H1 (cell line): Measurements from ENCODE around the gene PRKD1. TPM values are rescaled to one million over a fixed set of nuclear protein-coding genes. Genes with fewer than 3 reads are reported as not detected.

Source experiments
- CTCF ChIA-PET: fragments of 300-600 bp; sonication (Branson Sonifier 250); formaldehyde crosslinking; loops from one replicate; lab custom pipeline; 2021; ENCODE audit not compliant: partially characterized antibody; lab: Charles Lee
- POLR2A ChIA-PET: fragments of 300-600 bp; sonication (Branson Sonifier 250); formaldehyde crosslinking; loops from one replicate; lab custom pipeline; 2021; ENCODE audit warnings: inconsistent platforms; ENCODE audit not compliant: partially characterized antibody; lab: Charles Lee
- DNase-seq, 2 experiments: peaks; one replicate each; pipeline versions ENCODE4 v3.0.0 to v3.0.0-alpha.2; 2010 to 2022; ENCODE audit warnings: low spot score in 2 of 2, low read depth in 1 of 2, mixed read lengths in 1 of 2
- FAIRE-seq: peaks from 2 replicates; lab custom pipeline; 2011; peaks lifted over from hg19 to GRCh38; lab: Jason Lieb, UNC
- H2AFZ ChIP-seq: 2 replicates; pipeline ENCODE4 v1.8.1; 2012; ENCODE audit warnings: low read length, inconsistent platforms
- H2AK5ac ChIP-seq: 2 replicates; pipeline ENCODE4 v1.6.1; 2013; ENCODE audit warnings: low read depth, low read length
- H2BK120ac ChIP-seq: replicated peaks from 2 replicates; pipeline ENCODE3; 2013; ENCODE audit warnings: low read depth, low read length, inconsistent platforms
- H2BK12ac ChIP-seq: 2 replicates; pipeline ENCODE4 v1.6.1; 2013; ENCODE audit warnings: low read depth, low read length
- H2BK15ac ChIP-seq: 2 replicates; pipeline ENCODE4 v1.6.1; 2013; ENCODE audit warnings: low read length
- H2BK20ac ChIP-seq: 2 replicates; pipeline ENCODE4 v1.6.1; 2013; ENCODE audit warnings: low read length
- H2BK5ac ChIP-seq: 2 replicates; pipeline ENCODE4 v1.6.1; 2013; ENCODE audit warnings: low read depth, low read length
- H3K14ac ChIP-seq: 2 replicates; pipeline ENCODE4 v1.6.1; 2013; ENCODE audit warnings: inconsistent platforms; ENCODE audit not compliant: insufficient read length
- H3K18ac ChIP-seq: 2 replicates; pipeline ENCODE4 v1.6.1; 2013; ENCODE audit warnings: low read length; ENCODE audit errors: extremely low read depth
- H3K23ac ChIP-seq: 2 replicates; pipeline ENCODE4 v1.6.1; 2013; ENCODE audit warnings: inconsistent platforms; ENCODE audit not compliant: insufficient read length
- H3K23me2 ChIP-seq: 2 replicates; pipeline ENCODE4 v1.6.1; 2013; ENCODE audit warnings: low read depth, low read length
- H3K27ac ChIP-seq: 2 replicates; pipeline ENCODE4 v1.6.1; 2011; ENCODE audit warnings: low read depth, low read length, inconsistent platforms
- H3K27me3 ChIP-seq, 4 experiments: replicated peaks in 1 of 4; 1 replicate in 1 of 4; 2 replicates in 3 of 4; pipeline versions ENCODE4 v1.6.1 to v1.8.1; 2011 to 2013; ENCODE audit warnings: low read length in 3 of 4, mild to moderate bottlenecking in 3 of 4, inconsistent platforms in 2 of 4, mixed read lengths in 2 of 4, moderate library complexity in 1 of 4; ENCODE audit not compliant: control insufficient read depth in 3 of 4, insufficient read depth in 3 of 4; ENCODE audit errors: extremely low read depth in 1 of 4
- H3K36me3 ChIP-seq, 4 experiments: 2 replicates each; pipeline versions ENCODE4 v1.6.1 to v1.8.1; 2011 to 2013; ENCODE audit warnings: mild to moderate bottlenecking in 4 of 4, low read length in 3 of 4, moderate library complexity in 2 of 4, control low read depth in 1 of 4, inconsistent platforms in 1 of 4; ENCODE audit not compliant: insufficient read depth in 4 of 4, control insufficient read depth in 2 of 4
- H3K4ac ChIP-seq: replicated peaks from 2 replicates; pipeline ENCODE3; 2013; ENCODE audit warnings: low read length, low read depth, mixed read lengths, inconsistent platforms; ENCODE audit not compliant: insufficient read length
- H3K4me1 ChIP-seq, 4 experiments: replicated peaks in 1 of 4; 1 replicate in 1 of 4; 2 replicates in 3 of 4; pipeline versions ENCODE4 v1.6.1 to v1.8.1; 2011 to 2013; ENCODE audit warnings: low read length in 3 of 4, inconsistent platforms in 2 of 4, mixed read lengths in 1 of 4; ENCODE audit not compliant: insufficient read depth in 4 of 4, control insufficient read depth in 3 of 4
- H3K4me2 ChIP-seq, 2 experiments: 2 replicates each; pipeline versions ENCODE4 v1.6.1 to v1.8.1; 2011 to 2013; ENCODE audit warnings: low read depth in 2 of 2, low read length in 2 of 2, control low read depth in 1 of 2, inconsistent platforms in 1 of 2, mild to moderate bottlenecking in 1 of 2; ENCODE audit not compliant: insufficient read depth in 1 of 2
- H3K4me3 ChIP-seq, 4 experiments: fragments of 200-600, 300-600 bp in 1 of 4; sonication (generic), shearing (Covaris generic), sonication (Bioruptor Twin) in 1 of 4; 2 replicates each; pipeline versions ENCODE4 v1.5.1 to v1.8.1; 2011 to 2016; ENCODE audit warnings: low read length in 4 of 4, low read depth in 3 of 4, control low read depth in 2 of 4, inconsistent platforms in 2 of 4, mild to moderate bottlenecking in 2 of 4, mixed read lengths in 1 of 4, moderate library complexity in 1 of 4; ENCODE audit not compliant: insufficient read depth in 2 of 4; ENCODE audit errors: extremely low read depth in 1 of 4
- H3K56ac ChIP-seq: replicated peaks from 2 replicates; pipeline ENCODE3; 2013; ENCODE audit warnings: low read depth, mild to moderate bottlenecking, mixed read lengths, low read length, inconsistent platforms; ENCODE audit not compliant: insufficient read length
- H3K79me1 ChIP-seq: 2 replicates; pipeline ENCODE4 v1.6.1; 2013; ENCODE audit warnings: low read depth, low read length, control low read depth
- H3K79me2 ChIP-seq, 2 experiments: 2 replicates each; pipeline versions ENCODE4 v1.6.1 to v1.8.1; 2012 to 2013; ENCODE audit warnings: low read length in 2 of 2, mild to moderate bottlenecking in 2 of 2, inconsistent platforms in 1 of 2; ENCODE audit not compliant: insufficient read depth in 2 of 2, control insufficient read depth in 1 of 2
- H3K9ac ChIP-seq, 4 experiments: replicated peaks in 1 of 4; 1 replicate in 1 of 4; 2 replicates in 3 of 4; pipeline versions ENCODE4 v1.6.1 to v1.8.1; 2011 to 2013; ENCODE audit warnings: low read depth in 3 of 4, low read length in 3 of 4, control low read depth in 2 of 4, mild to moderate bottlenecking in 2 of 4, moderate library complexity in 2 of 4, inconsistent platforms in 1 of 4; ENCODE audit errors: extremely low read depth in 1 of 4
- H3K9me3 ChIP-seq, 2 experiments: 2 replicates each; pipeline versions ENCODE4 v1.6.1 to v1.8.1; 2012 to 2013; ENCODE audit warnings: mild to moderate bottlenecking in 2 of 2, moderate library complexity in 2 of 2, control low read depth in 1 of 2, inconsistent platforms in 1 of 2, low read depth in 1 of 2, low read length in 1 of 2, mixed read lengths in 1 of 2; ENCODE audit not compliant: insufficient read depth in 2 of 2
- H4K20me1 ChIP-seq, 2 experiments: replicated peaks in 1 of 2; 2 replicates each; pipeline versions ENCODE3 to v1.8.1; 2011 to 2013; ENCODE audit warnings: inconsistent platforms in 2 of 2, low read length in 2 of 2, mild to moderate bottlenecking in 1 of 2; ENCODE audit not compliant: insufficient read depth in 2 of 2, control insufficient read depth in 1 of 2
- H4K5ac ChIP-seq: 2 replicates; pipeline ENCODE4 v1.6.1; 2013; ENCODE audit warnings: low read length, low read depth, mixed read lengths, inconsistent platforms; ENCODE audit not compliant: insufficient read length
- H4K8ac ChIP-seq: 2 replicates; pipeline ENCODE4 v1.8.0; 2013; ENCODE audit warnings: mild to moderate bottlenecking, moderate library complexity, low read length, inconsistent platforms; ENCODE audit not compliant: insufficient read depth; ENCODE audit errors: extremely low read depth
- H4K91ac ChIP-seq: replicated peaks from 2 replicates; pipeline ENCODE3; 2013; ENCODE audit warnings: low read length, mixed read lengths, inconsistent platforms; ENCODE audit not compliant: insufficient read length
- ATF2 ChIP-seq: IDR thresholded peaks from 2 replicates; pipeline ENCODE4 v1.6.1; 2012; ENCODE audit warnings: low read length, inconsistent platforms
- CTBP2 ChIP-seq: IDR thresholded peaks from 2 replicates; pipeline ENCODE4 v1.7.0; 2011; ENCODE audit warnings: borderline replicate concordance, mild to moderate bottlenecking, moderate library complexity, mixed read lengths, low read length; ENCODE audit not compliant: insufficient read depth, insufficient read length
- CTCF ChIP-seq, 3 experiments: IDR thresholded peaks; 1 replicate in 2 of 3; 2 replicates in 1 of 3; pipeline versions ENCODE4 v1.5.1 to v1.6.1; 2011; ENCODE audit warnings: low read length in 3 of 3, mild to moderate bottlenecking in 3 of 3, inconsistent platforms in 2 of 3, low read depth in 1 of 3, moderate library complexity in 1 of 3; ENCODE audit not compliant: insufficient read depth in 1 of 3; ENCODE audit errors: control extremely low read depth in 1 of 3
- JUN ChIP-seq: IDR thresholded peaks from 2 replicates; pipeline ENCODE4 v1.6.1; 2011; ENCODE audit warnings: low read depth, mild to moderate bottlenecking, improper control_type of control experiment, low read length
- JUND ChIP-seq: IDR thresholded peaks from 2 replicates; pipeline ENCODE4 v1.6.1; 2011; ENCODE audit warnings: mild to moderate bottlenecking, improper control_type of control experiment, low read length
- NRF1 ChIP-seq: IDR thresholded peaks from 2 replicates; pipeline ENCODE4 v1.6.1; 2011; ENCODE audit warnings: mild to moderate bottlenecking, low read depth, low read length, improper control_type of control experiment
- POLR2A ChIP-seq, 2 experiments: IDR thresholded peaks; 1 replicate in 1 of 2; 2 replicates in 1 of 2; pipeline ENCODE4 v1.6.1; 2011; ENCODE audit warnings: low read depth in 2 of 2, low read length in 2 of 2, mild to moderate bottlenecking in 2 of 2; ENCODE audit errors: control extremely low read depth in 1 of 2
- RNF2 ChIP-seq: fragments of 200-900, 300-1000 bp; sonication (generic); IDR thresholded peaks from 2 replicates; pipeline ENCODE4 v1.7.1; 2016; ENCODE audit warnings: borderline replicate concordance, low read depth, mild to moderate bottlenecking, antibody characterized with exemption, low read length; ENCODE audit not compliant: poor library complexity, severe bottlenecking; ENCODE audit errors: missing control alignments
- SP1 ChIP-seq: IDR thresholded peaks from 2 replicates; pipeline ENCODE4 v1.6.1; 2011; ENCODE audit warnings: low read depth, low read length
- WGBS, 2 experiments: shearing (Covaris generic) in 1 of 2; methylation state at CpG; one replicate each; pipeline versions ENCODE4 v1.1.6 to v1.1.7; 2013 to 2015; ENCODE audit warnings: low lambda C conversion rate in 2 of 2, mixed read lengths in 2 of 2, inconsistent platforms in 1 of 2, low coverage in 1 of 2, missing lambda C conversion rate in 1 of 2; ENCODE audit not compliant: insufficient replicate concordance in 2 of 2, insufficient coverage in 1 of 2, insufficient read length in 1 of 2; ENCODE audit errors: extremely low coverage in 1 of 2, missing lambda C conversion rate in 1 of 2; 5-methylcytosine and 5-hydroxymethylcytosine counted together
- polyA plus RNA-seq, 7 experiments: library from polyadenylated mRNA; depleted of rRNA in 3 of 7; stranded (reverse) in 5 of 7; unstranded in 2 of 7; fragments of >200 nt in 5 of 7; fragments of 200-250 nt in 2 of 7; gene quantifications; 1 replicate in 5 of 7; 2 replicates in 1 of 7; 4 replicates in 1 of 7; pipeline versions ENCODE4 v1.2.1 to v1.2.3, GENCODE V29; 2011 to 2013; ENCODE audit warnings: missing spikeins in 2 of 7, mixed read lengths in 2 of 7
- total RNA-seq: library from RNA; stranded (reverse); fragmentation: NEBNext Ultra II Directional; extraction: Animal tissue kit (Norgen Biotek cat#: 25700); gene quantifications from 2 replicates; pipeline ENCODE4 v1.2.1, GENCODE V29; 2021

Gene PRKD1
- total and polyA plus RNA-seq, 2 of the 8 experiments (the other 6 are each of a cell fraction or from before 2014, with no cell fraction given) = 3.6 to 6.8 TPM

DNA sequence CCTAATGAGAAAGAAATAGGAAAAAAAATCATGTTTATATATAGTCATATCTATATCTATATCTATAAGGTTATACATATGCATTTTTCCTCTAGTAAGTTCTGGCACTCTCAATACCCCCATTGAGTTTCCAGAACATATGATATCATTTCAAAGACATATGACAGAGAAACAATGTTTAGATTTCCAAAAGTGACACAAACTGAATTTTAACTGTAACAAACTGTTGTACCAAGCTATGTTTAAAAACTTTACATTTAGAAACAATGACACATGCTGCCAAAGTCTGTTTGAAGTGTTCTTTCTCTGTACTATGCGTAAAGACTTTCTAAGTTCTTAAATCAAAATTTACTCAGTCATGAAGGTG lies 171.6 kb downstream of the PRKD1 start:
- Histone ChIP-seq H2BK15ac (no peak overlapping the region), H2AFZ (no peak overlapping the region), H4K91ac (no peak overlapping the region), H3K79me2 (no peaks in the 10 kb centered on the region), H3K4ac (no peak overlapping the region), H3K27ac (no peak overlapping the region), H3K56ac (no peak overlapping the region), H3K18ac (no peak overlapping the region), H3K23ac (no peak overlapping the region), H3K23me2 (no peaks in the 10 kb centered on the region), H3K36me3 (no peaks in the 10 kb centered on the region), H3K9ac (no peak overlapping the region), H3K9me3 (no peaks in the 10 kb centered on the region), H4K8ac (no peak overlapping the region), H2BK20ac (no peak overlapping the region), H3K4me2 (no peak overlapping the region), H3K14ac (no peak overlapping the region), H2AK5ac (no peak overlapping the region), H3K79me1 (no peaks in the 10 kb centered on the region), H3K4me3 (no peak overlapping the region), H2BK12ac (no peak overlapping the region), H2BK120ac (no peak overlapping the region), H3K4me1 (no peaks in the 10 kb centered on the region), H4K5ac (no peak overlapping the region), H4K20me1 (no peaks in the 10 kb centered on the region), H3K27me3 (no peaks in the 10 kb centered on the region), H2BK5ac (no peak overlapping the region)
- POLR2A ChIA-PET = no interaction called here
- no peak for FAIRE-seq
- no peak for DNase-seq
- 88% methylated on average over 1 of the region's 1 CpG; no CpG with 5 or more reads in 1 of the 2 experiments for WGBS, 2 experiments
- CTCF ChIA-PET = interaction anchor here (0.6 to 4.5 kb wide), 4 partner anchors 45 to 681 kb away, joined by 4 to 29 read pairs (median 4); no protein-coding TSS in a partner anchor
- TF ChIP-seq CTCF (IDR thresholded peaks at IDR 0.05; ENCODE audit: control extremely low read depth in 1 of 3, insufficient read depth in 1 of 3, low read depth in 1 of 3, low read length in 3 of 3) = no peak
- TF ChIP-seq NRF1 = no peak
- no peak for TF ChIP-seq SP1
- TF ChIP-seq POLR2A (IDR thresholded peaks at IDR 0.05; ENCODE audit: control extremely low read depth in 1 of 2, low read depth in 2 of 2, low read length in 2 of 2) = no peak
- no peak for TF ChIP-seq ATF2
- TF ChIP-seq CTBP2 = no peak
- no peak for TF ChIP-seq RNF2
- TF ChIP-seq JUN = no peak
- no peak for TF ChIP-seq JUND
